HEK293 (cell line): ENCODE results near the gene RAET1E.
A peak's percentile ranks its signal among the peaks of the same experiment; 100 is the strongest.

Experiments used
- CTCF ChIA-PET: fragments of 350-600 bp; formaldehyde crosslinking; extraction: SDS; loops from one replicate; lab custom pipeline; 2021; ENCODE audit warnings: antibody characterized with exemption; lab: Yijun Ruan, JAX
- POLR2A ChIA-PET: fragments of 300-600 bp; formaldehyde crosslinking; extraction: SDS; loops from one replicate; lab custom pipeline; 2020; ENCODE audit warnings: antibody characterized with exemption, inconsistent platforms; lab: Yijun Ruan, JAX
- H3K27ac ChIP-seq: fragments of 200-500 bp; sonication (Bioruptor generic); 2 replicates; pipeline ENCODE4 v1.5.1; 2014; ENCODE audit warnings: low read depth, low read length, control low read depth, inconsistent platforms; ENCODE audit errors: extremely low read depth
- H3K36me3 ChIP-seq, 2 experiments: fragments of 200-500 bp in 1 of 2; sonication (Bioruptor generic) in 1 of 2; 1 replicate in 1 of 2; 2 replicates in 1 of 2; pipeline ENCODE4 v1.5.1; 2014 to 2017; ENCODE audit warnings: inconsistent platforms in 2 of 2, low read length in 2 of 2; ENCODE audit not compliant: control insufficient read depth in 2 of 2, insufficient read depth in 1 of 2
- H3K4me1 ChIP-seq: fragments of 200-500 bp; sonication (Bioruptor generic); 2 replicates; pipeline ENCODE4 v1.5.1; 2014; ENCODE audit warnings: mild to moderate bottlenecking, low read length, inconsistent platforms; ENCODE audit not compliant: control insufficient read depth, insufficient read depth
- H3K4me3 ChIP-seq: 2 replicates; pipeline ENCODE4 v1.5.1; 2011; ENCODE audit warnings: low read depth, mild to moderate bottlenecking, control low read depth, low read length, moderate library complexity
- H3K9me3 ChIP-seq: fragments of 200-500 bp; sonication (Bioruptor generic); 2 replicates; pipeline ENCODE4 v1.5.1; 2014; ENCODE audit warnings: low read depth, low read length, inconsistent platforms; ENCODE audit not compliant: control insufficient read depth, insufficient read depth
- BCL11A ChIP-seq: fragments of 450-650 bp; formaldehyde crosslinking; IDR thresholded peaks from 2 replicates; pipeline ENCODE4 v1.5.1; 2016; ENCODE audit warnings: low read depth, missing biosample characterization, missing genetic modification characterization
- ELK4 ChIP-seq: IDR thresholded peaks from 2 replicates; pipeline ENCODE4 v1.6.1; 2011; ENCODE audit warnings: mild to moderate bottlenecking, low read depth, low read length, borderline replicate concordance
- HIC1 ChIP-seq: fragments of 450-650 bp; formaldehyde crosslinking; IDR thresholded peaks from 2 replicates; pipeline ENCODE4 v1.5.1; 2016; ENCODE audit warnings: missing biosample characterization, missing genetic modification characterization
- MZF1 ChIP-seq: fragments of 450-650 bp; formaldehyde crosslinking; IDR thresholded peaks from 2 replicates; pipeline ENCODE4 v1.5.1; 2017; ENCODE audit warnings: missing biosample characterization, missing genetic modification characterization, borderline replicate concordance
- PRDM1 ChIP-seq: fragments of 450-650 bp; formaldehyde crosslinking; IDR thresholded peaks from 2 replicates; pipeline ENCODE4; 2016; ENCODE audit warnings: missing biosample characterization, missing genetic modification characterization
- SALL2 ChIP-seq: fragments of 450-650 bp; formaldehyde crosslinking; IDR thresholded peaks from 2 replicates; pipeline ENCODE4 v1.5.0; 2017; ENCODE audit warnings: missing biosample characterization, mild to moderate bottlenecking, missing genetic modification characterization, borderline replicate concordance
- SP7 ChIP-seq: fragments of 450-650 bp; formaldehyde crosslinking; IDR thresholded peaks from 2 replicates; pipeline ENCODE4 v1.5.1; 2016; ENCODE audit warnings: missing biosample characterization, missing genetic modification characterization
- TCF7L2 ChIP-seq: IDR thresholded peaks from 2 replicates; pipeline ENCODE4 v1.6.1; 2011; ENCODE audit warnings: low read depth, mild to moderate bottlenecking, inconsistent platforms, low read length, moderate library complexity, borderline replicate concordance
- ZFP3 ChIP-seq: fragments of 450-650 bp; formaldehyde crosslinking; IDR thresholded peaks from 2 replicates; pipeline ENCODE4 v1.5.1; 2016; ENCODE audit warnings: low read depth, missing biosample characterization, missing genetic modification characterization
- ZIC2 ChIP-seq: fragments of 450-650 bp; formaldehyde crosslinking; IDR thresholded peaks from 2 replicates; pipeline ENCODE4 v1.5.1; 2016; ENCODE audit warnings: missing biosample characterization, missing genetic modification characterization
- ZNF23 ChIP-seq: fragments of 450-650 bp; formaldehyde crosslinking; IDR thresholded peaks from 2 replicates; pipeline ENCODE4 v1.5.1; 2016; ENCODE audit warnings: missing biosample characterization, missing genetic modification characterization, borderline replicate concordance
- ZNF24 ChIP-seq: fragments of 450-650 bp; formaldehyde crosslinking; IDR thresholded peaks from 2 replicates; pipeline ENCODE4 v1.5.1; 2016; ENCODE audit warnings: missing biosample characterization, missing genetic modification characterization
- ZNF335 ChIP-seq: fragments of 450-650 bp; formaldehyde crosslinking; conservative IDR thresholded peaks from 2 replicates; pipeline ENCODE4 v1.5.1; 2016; ENCODE audit warnings: missing biosample characterization, missing genetic modification characterization
- ZNF341 ChIP-seq: fragments of 450-650 bp; formaldehyde crosslinking; IDR thresholded peaks from 2 replicates; pipeline ENCODE4; 2016; ENCODE audit warnings: low read depth, missing biosample characterization, missing genetic modification characterization
- ZNF626 ChIP-seq: fragments of 450-650 bp; sonication (Bioruptor Pico); formaldehyde crosslinking; IDR thresholded peaks from 2 replicates; pipeline ENCODE4 v1.5.1; 2018; ENCODE audit warnings: missing biosample characterization, missing genetic modification characterization, inconsistent platforms
- ZSCAN16 ChIP-seq: fragments of 450-650 bp; formaldehyde crosslinking; IDR thresholded peaks from 2 replicates; pipeline ENCODE4 v1.5.1; 2016; ENCODE audit warnings: missing biosample characterization, missing genetic modification characterization
- TF ChIP-seq, protein P1 (sequence below): fragments of 450-650 bp; formaldehyde crosslinking; IDR thresholded peaks from 2 replicates; pipeline ENCODE4 v1.5.1; 2017; ENCODE audit warnings: missing biosample characterization, missing genetic modification characterization
- TF ChIP-seq, protein P2 (sequence below): fragments of 450-650 bp; formaldehyde crosslinking; IDR thresholded peaks from 2 replicates; pipeline ENCODE4 v1.5.1; 2017; ENCODE audit warnings: missing biosample characterization, missing genetic modification characterization
- TF ChIP-seq, protein P3 (sequence below): fragments of 450-650 bp; formaldehyde crosslinking; IDR thresholded peaks from 2 replicates; pipeline ENCODE4 v1.5.1; 2016; ENCODE audit warnings: missing biosample characterization, missing genetic modification characterization, borderline replicate concordance

RAET1E gene

DNA sequence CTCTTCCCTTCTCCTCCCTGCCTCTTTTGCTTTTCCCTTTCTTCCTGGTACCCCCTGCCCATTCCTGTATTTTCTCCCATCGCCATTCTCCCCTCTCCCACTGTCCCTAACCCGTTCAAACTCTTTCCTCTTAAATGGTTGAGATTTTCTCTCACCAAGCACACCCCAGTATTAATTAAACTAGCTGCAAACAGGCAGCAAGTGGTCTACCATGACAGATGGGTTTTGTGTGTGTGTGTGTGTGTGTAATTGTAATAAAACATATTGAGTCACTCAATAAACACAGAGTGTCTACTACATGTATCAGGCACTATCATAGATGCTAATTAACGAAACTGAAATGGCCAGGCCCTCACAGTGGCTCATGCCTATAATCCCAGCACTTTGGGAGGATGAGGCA is 6.7 kb downstream of the RAET1E start:
- TF ChIP-seq MZF1 (tag by site-specific recombination) (no peak), ELK4 (no peak), ZNF24 (tag by site-specific recombination) (no peak), PRDM1 (tag by site-specific recombination) (peak; percentile 77), ZNF626 (tag by site-specific recombination) (no peak), HIC1 (tag by site-specific recombination) (no peak), ZNF335 (tag by site-specific recombination) (peak; percentile 75), TCF7L2 (no peak), ZNF23 (no peak), BCL11A (tag by site-specific recombination) (no peak), ZNF341 (tag by site-specific recombination) (no peak), SALL2 (tag by site-specific recombination) (no peak), SP7 (tag by site-specific recombination) (0 out of 2 replicates have a peak, but pooled peaks have one; percentile 31), ZFP3 (tag by site-specific recombination) (no peak), ZSCAN16 (tag by site-specific recombination) (no peak)
- TF ChIP-seq, protein P1, sequence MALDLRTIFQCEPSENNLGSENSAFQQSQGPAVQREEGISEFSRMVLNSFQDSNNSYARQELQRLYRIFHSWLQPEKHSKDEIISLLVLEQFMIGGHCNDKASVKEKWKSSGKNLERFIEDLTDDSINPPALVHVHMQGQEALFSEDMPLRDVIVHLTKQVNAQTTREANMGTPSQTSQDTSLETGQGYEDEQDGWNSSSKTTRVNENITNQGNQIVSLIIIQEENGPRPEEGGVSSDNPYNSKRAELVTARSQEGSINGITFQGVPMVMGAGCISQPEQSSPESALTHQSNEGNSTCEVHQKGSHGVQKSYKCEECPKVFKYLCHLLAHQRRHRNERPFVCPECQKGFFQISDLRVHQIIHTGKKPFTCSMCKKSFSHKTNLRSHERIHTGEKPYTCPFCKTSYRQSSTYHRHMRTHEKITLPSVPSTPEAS (tag by site-specific recombination): peak; percentile 80
- TF ChIP-seq, protein P2, sequence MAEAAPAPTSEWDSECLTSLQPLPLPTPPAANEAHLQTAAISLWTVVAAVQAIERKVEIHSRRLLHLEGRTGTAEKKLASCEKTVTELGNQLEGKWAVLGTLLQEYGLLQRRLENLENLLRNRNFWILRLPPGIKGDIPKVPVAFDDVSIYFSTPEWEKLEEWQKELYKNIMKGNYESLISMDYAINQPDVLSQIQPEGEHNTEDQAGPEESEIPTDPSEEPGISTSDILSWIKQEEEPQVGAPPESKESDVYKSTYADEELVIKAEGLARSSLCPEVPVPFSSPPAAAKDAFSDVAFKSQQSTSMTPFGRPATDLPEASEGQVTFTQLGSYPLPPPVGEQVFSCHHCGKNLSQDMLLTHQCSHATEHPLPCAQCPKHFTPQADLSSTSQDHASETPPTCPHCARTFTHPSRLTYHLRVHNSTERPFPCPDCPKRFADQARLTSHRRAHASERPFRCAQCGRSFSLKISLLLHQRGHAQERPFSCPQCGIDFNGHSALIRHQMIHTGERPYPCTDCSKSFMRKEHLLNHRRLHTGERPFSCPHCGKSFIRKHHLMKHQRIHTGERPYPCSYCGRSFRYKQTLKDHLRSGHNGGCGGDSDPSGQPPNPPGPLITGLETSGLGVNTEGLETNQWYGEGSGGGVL (tag by site-specific recombination): peak; percentile 10; the same call in 1 of the 2 replicates
- ChIA-PET CTCF (interaction anchor here (0.6 to 1.0 kb wide), 3 partner anchors 11 to 27 kb away, joined by 3 to 4 read pairs (median 4); no protein-coding TSS in a partner anchor), POLR2A (no interaction called here)
- Histone ChIP-seq H3K27ac (no peak overlapping the region), H3K4me1 (peaks cover 9% of the 10 kb centered on the region), H3K9me3 (no peaks in the 10 kb centered on the region), H3K4me3 (no peak overlapping the region), H3K36me3 (no peaks in the 10 kb centered on the region)

DNA sequence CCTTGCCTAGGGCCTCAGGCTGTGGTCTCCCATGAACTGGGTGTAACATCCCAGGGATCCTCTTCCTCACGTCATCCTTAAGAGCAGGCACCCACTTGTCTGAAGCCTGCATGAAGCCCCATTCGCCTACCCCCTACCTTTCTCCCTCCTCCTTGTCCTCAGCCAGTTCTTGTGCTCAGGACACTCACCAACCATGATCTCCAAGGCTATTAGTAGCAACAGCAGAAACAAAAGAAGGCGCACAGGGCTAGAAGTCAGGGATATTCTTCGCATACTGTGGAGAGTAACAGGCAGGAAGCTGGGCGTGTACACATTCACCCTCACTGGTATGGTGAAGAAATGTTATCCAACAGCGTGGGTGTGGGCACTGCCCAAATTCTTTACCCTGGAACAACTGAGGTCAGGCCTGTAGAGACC is 7.3 kb downstream of the RAET1E start:
- CTCF ChIA-PET: interaction anchor here (0.6 to 1.0 kb wide), 3 partner anchors 11 to 26 kb away, joined by 3 to 4 read pairs (median 4); no protein-coding TSS in a partner anchor
- TF ChIP-seq ZIC2 (tag by site-specific recombination): peak; percentile 51; the same call in 1 of the 2 replicates
- TF ChIP-seq, protein P3, sequence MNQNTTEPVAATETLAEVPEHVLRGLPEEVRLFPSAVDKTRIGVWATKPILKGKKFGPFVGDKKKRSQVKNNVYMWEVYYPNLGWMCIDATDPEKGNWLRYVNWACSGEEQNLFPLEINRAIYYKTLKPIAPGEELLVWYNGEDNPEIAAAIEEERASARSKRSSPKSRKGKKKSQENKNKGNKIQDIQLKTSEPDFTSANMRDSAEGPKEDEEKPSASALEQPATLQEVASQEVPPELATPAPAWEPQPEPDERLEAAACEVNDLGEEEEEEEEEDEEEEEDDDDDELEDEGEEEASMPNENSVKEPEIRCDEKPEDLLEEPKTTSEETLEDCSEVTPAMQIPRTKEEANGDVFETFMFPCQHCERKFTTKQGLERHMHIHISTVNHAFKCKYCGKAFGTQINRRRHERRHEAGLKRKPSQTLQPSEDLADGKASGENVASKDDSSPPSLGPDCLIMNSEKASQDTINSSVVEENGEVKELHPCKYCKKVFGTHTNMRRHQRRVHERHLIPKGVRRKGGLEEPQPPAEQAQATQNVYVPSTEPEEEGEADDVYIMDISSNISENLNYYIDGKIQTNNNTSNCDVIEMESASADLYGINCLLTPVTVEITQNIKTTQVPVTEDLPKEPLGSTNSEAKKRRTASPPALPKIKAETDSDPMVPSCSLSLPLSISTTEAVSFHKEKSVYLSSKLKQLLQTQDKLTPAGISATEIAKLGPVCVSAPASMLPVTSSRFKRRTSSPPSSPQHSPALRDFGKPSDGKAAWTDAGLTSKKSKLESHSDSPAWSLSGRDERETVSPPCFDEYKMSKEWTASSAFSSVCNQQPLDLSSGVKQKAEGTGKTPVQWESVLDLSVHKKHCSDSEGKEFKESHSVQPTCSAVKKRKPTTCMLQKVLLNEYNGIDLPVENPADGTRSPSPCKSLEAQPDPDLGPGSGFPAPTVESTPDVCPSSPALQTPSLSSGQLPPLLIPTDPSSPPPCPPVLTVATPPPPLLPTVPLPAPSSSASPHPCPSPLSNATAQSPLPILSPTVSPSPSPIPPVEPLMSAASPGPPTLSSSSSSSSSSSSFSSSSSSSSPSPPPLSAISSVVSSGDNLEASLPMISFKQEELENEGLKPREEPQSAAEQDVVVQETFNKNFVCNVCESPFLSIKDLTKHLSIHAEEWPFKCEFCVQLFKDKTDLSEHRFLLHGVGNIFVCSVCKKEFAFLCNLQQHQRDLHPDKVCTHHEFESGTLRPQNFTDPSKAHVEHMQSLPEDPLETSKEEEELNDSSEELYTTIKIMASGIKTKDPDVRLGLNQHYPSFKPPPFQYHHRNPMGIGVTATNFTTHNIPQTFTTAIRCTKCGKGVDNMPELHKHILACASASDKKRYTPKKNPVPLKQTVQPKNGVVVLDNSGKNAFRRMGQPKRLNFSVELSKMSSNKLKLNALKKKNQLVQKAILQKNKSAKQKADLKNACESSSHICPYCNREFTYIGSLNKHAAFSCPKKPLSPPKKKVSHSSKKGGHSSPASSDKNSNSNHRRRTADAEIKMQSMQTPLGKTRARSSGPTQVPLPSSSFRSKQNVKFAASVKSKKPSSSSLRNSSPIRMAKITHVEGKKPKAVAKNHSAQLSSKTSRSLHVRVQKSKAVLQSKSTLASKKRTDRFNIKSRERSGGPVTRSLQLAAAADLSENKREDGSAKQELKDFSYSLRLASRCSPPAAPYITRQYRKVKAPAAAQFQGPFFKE (tag by site-specific recombination): no peak
- TF ChIP-seq, all 188 proteins: peak for 1
- Histone ChIP-seq H3K27ac (no peak overlapping the region), H3K36me3 (no peaks in the 10 kb centered on the region), H3K4me1 (peaks cover 6% of the 10 kb centered on the region), H3K4me3 (no peak overlapping the region), H3K9me3 (no peaks in the 10 kb centered on the region)
- POLR2A ChIA-PET: no interaction called here
